GM12864 (cell line): Measurements from ENCODE around the gene MAD2L1.
A peak's percentile ranks its signal among the peaks of the same experiment; 100 is the strongest.
"Not testable (repeated sequence)": the region's sequence is repeated elsewhere in the genome, so short reads cannot be mapped to it uniquely, and the experiment has no call there.

Experiments used
- DNase-seq: peaks from one replicate; pipeline ENCODE4 v3.0.0-alpha.2; 2011; ENCODE audit warnings: low read depth
- H3K4me3 ChIP-seq: 2 replicates; pipeline ENCODE4 v1.5.1; 2011; ENCODE audit warnings: mild to moderate bottlenecking, low read depth, low read length, control low read depth
- TF ChIP-seq, protein P1 (sequence below): IDR thresholded peaks from 2 replicates; pipeline ENCODE4 v1.5.1; 2011; ENCODE audit warnings: low read depth, mild to moderate bottlenecking, moderate library complexity, low read length, control low read depth, inconsistent platforms; ENCODE audit errors: missing control alignments

Gene MAD2L1

DNA sequence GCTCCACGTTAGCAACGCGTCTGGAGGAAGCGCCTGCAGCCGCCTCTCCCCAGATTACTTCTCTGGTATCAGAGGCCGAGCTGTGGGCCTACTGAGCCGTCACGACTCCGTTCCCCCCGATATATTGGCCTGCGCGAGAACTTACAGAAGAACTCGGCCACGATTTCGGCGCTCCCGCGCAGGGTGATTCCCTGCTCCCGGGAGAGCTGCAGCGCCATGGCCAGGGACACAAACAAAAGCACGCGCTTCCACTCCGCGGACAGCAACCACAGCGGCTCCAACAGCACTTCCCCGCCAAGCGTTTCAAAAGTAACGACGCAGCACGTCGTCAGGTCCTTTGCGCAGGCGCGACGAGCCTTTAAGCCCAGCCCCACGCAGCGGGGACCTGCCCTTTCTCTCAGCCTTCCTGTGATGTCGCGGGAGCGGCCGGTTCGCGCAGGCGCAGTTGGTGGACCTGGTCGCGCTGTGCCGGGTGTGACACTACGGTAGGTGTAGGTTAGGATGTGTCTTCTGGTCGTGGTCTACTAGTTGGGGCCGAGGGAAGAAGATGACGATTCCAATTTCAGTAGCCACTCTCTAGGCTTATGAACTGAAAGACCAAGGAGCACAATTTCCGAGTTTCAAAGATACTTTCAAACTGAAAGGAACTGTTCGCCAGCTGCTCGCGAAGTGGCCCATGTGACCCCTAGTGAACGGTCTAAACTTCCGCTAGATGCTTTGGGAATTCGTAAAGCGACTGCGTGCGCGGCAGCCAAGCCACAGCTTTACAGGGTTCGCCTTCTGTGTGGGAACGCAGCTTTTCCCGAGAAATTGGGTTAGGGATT lies at the start of gene MAD2L1:
Gene MAD2L1 (minus strand): TSS at position 332 of the 824 bp plus-strand sequence. CDS start 114 bp downstream, at position 218.
- peak; percentile 94 for DNase-seq
- H3K4me3 ChIP-seq = peak within 1 kb of the TSS; percentile 81
- TF ChIP-seq, protein P1, sequence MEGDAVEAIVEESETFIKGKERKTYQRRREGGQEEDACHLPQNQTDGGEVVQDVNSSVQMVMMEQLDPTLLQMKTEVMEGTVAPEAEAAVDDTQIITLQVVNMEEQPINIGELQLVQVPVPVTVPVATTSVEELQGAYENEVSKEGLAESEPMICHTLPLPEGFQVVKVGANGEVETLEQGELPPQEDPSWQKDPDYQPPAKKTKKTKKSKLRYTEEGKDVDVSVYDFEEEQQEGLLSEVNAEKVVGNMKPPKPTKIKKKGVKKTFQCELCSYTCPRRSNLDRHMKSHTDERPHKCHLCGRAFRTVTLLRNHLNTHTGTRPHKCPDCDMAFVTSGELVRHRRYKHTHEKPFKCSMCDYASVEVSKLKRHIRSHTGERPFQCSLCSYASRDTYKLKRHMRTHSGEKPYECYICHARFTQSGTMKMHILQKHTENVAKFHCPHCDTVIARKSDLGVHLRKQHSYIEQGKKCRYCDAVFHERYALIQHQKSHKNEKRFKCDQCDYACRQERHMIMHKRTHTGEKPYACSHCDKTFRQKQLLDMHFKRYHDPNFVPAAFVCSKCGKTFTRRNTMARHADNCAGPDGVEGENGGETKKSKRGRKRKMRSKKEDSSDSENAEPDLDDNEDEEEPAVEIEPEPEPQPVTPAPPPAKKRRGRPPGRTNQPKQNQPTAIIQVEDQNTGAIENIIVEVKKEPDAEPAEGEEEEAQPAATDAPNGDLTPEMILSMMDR = no peak

DNA sequence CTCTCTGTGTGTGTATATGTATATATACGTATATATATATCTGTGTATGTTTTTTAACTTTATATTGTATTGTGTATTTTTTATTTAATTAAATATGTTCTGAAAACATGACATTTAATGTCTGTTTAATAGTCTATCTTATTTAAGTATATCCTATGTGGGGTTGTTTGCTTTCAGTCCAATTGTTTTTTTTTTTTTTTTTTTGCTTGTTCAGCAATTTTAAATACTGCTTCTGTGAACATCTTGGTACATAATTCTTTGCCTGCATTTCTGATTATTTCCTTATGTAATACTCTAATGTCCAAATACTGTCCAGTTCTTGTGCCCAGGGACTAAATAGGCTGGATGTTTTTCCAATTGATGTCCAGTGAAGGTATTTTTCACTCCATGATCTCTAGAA lies 45.1 kb upstream of the MAD2L1 start:
- no peak overlapping the region for H3K4me3 ChIP-seq
- DNase-seq = no peak
- TF ChIP-seq, protein P1 = no peak

DNA sequence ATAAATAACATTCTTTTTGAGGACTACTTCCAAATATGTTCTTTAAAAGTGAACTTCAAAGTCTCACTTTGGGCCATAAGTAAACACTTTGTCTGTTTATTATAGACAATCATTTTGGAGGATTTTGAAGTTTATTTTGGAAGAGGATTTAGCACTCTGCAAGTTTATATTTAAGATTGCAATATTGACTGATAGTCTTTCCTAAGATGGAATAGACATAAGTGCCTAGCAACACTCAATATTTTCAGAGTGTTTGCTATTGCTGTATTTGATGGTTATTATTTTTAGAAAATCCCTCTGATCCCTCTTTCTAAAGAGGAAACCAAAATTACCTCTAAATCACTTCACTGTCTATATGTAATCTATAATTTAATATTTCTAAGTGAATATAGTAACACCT lies 42.8 kb upstream of the MAD2L1 start:
- TF ChIP-seq, protein P1 = no peak
- no peak overlapping the region for H3K4me3 ChIP-seq
- no peak for DNase-seq

GRCh38 chr4:120105472-120105871 lies 38.8 kb upstream of the MAD2L1 start:
- TF ChIP-seq, protein P1 = no peak
- DNase-seq = no peak
- H3K4me3 ChIP-seq = no peak overlapping the region

- TF ChIP-seq, protein P1 = no peak
- no peak overlapping the region for H3K4me3 ChIP-seq
- DNase-seq = no peak
These were observed 30.1 kb upstream of the MAD2L1 start for GRCh38 chr4:120096508-120097297.

GRCh38 chr4:120088507-120088906 lies 21.9 kb upstream of the MAD2L1 start:
- no peak for DNase-seq
- no peak overlapping the region for H3K4me3 ChIP-seq
- TF ChIP-seq, protein P1 = no peak

DNA sequence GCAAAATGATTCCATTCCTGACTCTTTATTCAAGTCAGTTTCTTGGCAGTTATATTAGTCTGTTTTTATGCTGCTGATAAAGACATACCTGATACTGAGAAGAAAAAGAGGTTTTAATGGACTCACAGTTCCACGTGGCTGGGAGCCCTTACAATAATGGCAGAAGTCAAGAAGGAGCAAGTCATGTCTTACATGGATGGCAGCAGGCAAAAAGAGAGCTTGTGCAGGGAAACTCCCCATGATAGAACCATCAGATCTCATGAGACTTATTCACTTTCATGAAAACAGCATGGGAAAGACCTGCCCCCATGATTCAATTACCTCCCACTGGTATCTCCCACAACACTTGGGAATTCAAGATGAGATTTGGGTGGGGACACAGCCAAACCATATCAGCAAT lies 21.4 kb upstream of the MAD2L1 start:
- DNase-seq, H3K4me3 ChIP-seq: not testable (repeated sequence)
